NCI-H2227 (cell line): ENCODE results near the gene ADARB2.
"Not testable (repeated sequence)": the region's sequence is repeated elsewhere in the genome, so short reads cannot be mapped to it uniquely, and the experiment has no call there.

Experiments
- DNase-seq: peaks from one replicate; lab custom pipeline; 2025; ENCODE audit not compliant: unreplicated experiment; lab: John Stamatoyannopoulos, UW

ADARB2 gene

DNA sequence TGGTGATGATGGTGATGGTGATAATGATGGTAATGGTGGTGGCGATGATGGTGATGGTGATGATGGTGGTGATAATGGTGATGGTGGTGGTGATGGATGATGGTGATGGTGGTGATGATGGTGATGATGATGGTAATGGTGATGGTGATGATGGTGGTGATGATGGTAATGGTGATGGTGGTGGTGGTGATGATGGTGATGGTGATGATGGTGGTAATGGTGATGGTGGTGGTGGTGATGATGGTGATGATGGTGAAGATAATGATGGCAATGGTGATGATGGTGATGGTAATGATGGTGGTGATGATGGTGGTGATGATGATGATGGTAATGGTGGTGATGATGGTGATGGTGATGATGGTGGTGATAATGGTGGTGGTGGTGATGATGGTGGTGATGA, 517.5 kb downstream of the ADARB2 start:
- not testable (repeated sequence) for DNase-seq

DNA sequence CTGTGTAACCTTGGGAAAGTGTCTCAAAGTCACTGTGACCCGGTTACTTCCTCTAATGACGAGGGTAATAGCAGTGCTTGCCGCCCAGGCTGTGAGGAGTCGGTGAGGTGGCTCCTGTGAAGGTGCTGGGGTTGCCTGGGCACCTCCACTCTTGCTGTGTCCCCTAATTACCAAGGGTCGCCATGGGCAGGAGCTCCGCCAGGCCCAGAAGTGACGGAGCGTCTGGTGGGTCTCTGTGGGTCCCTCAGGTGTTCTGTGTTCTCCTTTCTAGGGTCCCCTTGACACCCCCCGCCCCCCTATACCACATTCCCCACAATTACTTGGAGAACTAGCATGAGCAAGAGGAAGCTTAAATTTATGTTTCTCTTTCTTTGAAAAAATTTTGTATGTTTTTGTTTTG, 519.7 kb downstream of the ADARB2 start:
- no peak for DNase-seq

DNA sequence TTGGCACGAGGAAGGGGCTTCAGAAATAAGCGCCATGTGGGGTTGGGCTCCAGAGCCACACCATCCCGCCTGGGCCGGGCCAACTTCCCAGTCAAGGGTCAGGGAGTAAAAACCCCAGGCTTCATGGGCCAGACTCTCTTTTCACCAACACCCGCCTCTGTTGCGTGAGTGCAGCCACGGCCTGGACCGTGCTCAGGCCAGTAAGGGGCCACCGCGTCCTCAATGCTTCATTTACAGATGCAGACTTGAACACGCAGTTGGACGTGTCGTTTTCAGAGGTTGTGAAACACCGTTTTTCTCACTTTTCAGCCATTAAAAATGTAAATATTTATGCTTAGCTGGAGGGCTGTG, 520.1 kb downstream of the ADARB2 start:
- DNase-seq: no peak

DNA sequence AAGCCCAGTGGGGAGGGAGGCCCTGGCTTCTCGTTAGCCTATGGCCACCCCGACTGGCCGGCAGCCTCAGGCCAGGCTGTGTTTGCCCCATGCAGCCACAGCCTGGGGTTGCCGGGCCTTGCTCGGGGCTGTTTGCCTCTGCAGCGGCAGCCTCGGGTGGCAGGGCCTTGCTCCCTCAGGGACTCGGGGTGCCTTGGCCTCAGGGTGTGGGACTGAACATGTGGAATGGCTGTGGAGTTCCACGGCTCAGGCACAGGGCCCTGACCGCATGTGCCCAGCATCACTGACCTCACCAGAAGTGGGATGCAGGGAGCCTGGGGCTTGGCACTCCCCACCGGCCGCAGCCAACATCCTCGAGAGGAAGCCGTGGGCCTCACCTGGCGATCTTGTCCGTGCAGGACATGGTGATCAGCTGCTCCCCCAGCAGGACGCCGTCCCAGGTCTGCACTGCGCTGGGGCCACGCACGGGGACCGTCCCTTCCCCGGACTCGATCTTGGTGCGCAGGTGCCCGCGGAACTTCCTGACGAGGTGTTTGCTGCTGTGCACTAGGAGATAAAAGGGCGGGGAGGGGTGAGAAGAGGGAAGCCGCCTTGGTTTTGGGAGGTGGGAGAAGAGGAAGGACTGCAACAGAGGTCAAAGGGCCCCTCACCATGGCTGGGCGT, 520.6 kb downstream of the ADARB2 start:
- DNase-seq: no peak

DNA sequence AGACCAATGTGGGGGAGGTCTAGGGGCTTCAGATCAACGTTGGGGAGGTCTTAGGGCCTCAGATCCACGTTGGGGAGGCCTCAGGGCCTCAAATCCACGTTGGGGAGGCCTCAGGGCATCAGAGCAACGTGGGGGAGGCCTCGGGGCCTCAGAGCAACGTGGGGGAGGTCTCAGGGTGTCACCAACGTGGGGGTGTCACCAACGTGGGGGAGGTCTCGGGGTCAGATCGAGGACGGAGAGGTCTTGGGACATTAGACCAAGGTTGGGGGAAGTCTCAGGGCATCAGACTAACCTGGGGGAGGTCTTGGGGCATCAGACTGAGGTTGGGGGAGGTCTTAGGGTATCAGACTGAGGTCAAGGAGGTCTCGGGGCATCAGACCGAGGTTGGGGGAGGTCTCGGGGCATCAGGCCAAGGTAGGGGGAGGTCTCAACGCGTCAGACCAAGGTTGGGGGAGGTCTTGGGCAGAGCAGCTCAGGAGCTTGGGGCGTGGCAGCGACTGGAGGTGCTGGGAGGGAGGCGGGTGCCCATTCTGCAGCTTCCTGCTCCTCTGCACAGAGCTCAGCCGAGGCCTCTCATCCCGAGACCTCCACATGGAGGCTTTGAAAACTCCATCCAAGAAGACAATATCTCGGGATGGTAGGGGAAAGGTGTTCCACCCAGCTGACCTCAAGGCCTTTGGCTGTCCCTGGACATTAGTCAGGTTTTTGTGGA, 521.3 kb downstream of the ADARB2 start:
- DNase-seq: no peak

DNA sequence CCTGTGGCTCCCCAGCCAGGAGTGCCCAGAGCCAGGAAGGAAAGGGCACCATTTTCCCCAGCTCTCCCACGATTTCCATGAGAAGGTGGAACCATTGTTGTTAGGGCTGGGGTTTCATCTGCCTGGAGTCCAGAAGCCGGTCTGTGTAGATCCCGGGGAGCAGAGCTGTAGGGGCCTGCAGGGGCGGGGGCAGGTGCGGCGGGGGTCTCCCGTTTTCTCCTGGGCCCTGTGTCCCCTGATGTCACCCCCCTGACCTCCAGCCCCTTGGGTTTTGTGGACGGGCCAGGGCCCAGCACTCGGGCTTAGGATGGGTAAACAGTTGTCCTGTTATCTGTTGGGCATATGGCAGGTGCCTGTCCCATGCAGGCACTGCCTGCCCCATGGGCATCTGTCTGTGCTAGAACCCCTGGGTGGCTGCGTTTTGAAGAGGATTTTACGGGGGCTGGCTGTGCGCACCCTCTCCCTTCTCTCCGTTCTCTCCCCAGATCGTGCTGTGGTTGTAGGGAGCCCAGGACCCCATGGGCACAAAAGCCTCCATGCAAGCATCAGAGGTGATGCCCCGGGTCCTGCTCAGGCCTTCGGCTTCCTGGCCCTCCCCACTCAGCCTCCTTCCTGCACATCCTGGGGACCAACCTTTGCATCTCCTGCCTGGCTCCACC, 522.3 kb downstream of the ADARB2 start:
- DNase-seq: no peak

DNA sequence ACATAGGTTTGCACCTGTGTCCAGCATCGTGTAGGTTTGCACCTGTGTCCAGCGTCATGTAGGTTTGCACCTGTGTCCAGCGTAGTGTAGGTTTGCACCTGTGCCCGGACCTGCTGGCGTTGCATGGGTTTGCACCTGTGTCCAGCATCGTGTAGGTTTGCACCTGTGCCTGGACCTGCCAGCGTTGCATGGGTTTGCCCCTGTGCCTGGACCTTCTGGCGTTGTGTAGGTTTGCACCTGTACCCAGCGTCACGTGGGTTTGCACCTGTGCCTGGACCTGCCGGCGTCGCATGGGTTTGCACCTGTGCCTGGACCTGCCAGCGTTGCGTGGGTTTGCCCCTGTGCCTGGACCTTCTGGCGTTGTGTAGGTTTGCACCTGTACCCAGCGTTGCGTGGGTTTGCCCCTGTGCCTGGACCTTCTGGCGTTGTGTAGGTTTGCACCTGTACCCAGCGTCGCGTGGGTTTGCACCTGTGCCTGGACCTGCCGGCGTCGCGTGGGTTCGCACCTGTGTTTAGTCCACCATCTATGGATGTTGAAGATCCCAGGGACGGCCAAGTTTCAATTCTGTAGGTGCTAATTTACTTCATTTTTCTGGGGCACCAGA, 523.2 kb downstream of the ADARB2 start:
- no peak for DNase-seq

DNA sequence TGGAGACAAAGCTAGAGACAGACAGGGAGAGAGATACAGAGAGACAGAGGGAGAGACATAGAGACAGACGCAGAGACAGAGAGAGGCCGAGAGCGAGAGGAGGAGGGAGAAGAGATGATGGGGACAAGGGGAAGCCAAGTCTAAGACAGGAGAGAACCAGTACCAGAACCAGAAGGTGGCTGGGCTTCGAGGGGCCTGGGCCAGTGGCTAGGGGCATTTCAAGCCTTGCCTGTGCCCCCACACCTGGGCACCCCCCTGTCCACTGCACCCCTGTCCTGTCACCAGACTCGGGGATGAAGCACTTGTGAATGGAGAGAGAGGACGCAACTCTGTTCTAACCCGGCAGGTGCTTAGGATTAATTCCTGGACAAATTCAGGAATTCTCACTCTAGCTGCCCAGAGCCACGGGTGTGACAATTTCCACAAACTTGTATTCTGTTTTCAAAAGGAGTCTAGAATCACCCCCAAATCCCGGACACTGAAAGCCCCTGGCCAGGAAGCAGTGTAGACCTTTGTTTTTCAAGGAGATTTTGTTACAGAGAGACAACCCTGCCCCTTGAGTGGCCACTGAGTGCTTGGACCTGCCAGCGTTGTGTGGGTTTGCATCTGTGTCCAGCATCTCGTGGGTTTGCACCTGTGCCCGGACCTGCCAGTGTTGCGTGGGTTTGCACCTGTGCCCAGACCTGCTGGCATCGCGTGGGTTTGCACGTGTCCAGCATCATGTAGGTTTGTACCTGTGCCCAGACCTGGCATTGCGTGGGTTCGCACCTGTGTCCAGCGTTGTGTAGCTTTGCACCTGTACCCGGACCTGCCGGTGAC, 523.9 kb downstream of the ADARB2 start:
- DNase-seq: no peak

DNA sequence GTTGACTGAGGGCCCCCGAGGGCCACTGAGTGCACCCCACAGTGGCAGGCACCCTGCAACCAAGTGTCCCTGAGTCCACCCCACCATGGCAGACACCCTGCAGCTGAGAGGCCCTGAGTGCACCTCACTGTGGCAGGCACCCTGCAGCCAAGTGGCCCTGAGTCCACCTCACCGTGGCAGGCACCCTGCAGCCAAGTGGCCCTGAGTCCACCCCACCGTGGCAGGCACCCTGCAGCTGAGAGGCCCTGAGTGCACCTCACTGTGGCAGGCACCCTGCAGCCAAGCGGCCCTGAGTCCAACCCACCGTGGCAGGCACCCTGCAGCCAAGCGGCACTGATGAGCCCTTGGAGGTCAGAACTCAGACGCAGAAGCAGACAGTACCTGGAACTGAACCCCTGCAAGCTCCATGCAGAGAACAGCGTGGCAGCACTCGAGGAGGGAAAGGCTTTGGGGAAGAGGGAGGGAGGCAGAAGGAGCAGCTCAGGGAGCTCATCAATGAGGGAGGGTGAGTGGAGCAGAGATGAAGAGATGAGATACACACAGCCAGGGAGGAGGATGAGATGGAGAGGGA, 524.7 kb downstream of the ADARB2 start:
- DNase-seq: no peak

DNA sequence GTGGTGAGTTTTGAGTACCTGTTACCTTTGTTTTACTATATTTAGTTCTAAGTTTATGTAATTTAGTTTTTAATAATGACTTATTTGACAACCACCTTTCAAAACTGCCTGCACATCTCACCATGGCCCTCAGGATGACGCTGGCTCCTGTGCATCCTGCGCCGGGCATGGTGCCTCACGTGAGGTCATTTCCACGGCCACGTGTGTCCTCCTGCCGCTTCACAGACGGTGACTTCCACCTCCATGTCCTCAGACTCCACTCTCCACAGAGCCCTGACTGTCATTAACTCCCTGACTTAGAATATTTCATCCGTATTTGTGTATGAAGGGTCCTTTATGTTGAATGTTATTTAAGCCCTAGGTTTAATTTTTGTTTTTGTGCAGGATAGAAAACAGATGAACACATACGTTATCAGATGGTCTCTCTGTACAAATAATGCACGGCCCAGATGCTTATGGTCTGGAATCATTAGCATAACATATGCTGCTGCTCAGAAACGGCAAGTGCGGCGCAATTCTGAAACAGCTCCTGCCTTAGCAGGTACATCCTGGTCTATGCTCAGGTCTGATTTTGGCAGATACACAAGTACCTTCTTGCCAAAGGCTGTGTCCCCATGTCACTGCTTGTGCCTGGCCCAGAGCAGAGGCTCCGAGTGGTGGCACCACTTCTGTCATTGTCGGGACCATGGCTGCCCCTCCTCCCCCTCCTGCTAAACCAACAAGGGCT, 525.3 kb downstream of the ADARB2 start:
- no peak for DNase-seq

DNA sequence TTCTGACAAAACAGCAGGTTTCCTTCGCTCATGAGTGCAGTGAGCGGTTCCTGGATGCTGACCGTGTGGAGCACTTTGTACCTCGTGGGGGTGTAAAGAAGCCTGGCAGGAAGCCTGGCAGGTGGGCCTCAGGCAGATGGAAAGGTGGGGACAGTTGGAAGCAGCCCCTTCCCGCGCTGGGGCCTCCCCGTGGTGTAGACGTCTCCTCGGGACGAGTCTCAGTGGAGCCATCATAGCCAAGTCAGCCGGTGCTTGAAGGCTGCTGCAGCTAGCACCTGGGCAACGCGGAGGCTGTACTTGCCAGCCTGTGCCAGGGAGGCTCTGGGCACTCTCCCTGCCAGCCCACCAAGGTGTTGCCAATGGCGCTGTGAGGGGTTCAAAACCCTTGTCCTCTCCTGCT, 526.7 kb downstream of the ADARB2 start:
- no peak for DNase-seq

DNA sequence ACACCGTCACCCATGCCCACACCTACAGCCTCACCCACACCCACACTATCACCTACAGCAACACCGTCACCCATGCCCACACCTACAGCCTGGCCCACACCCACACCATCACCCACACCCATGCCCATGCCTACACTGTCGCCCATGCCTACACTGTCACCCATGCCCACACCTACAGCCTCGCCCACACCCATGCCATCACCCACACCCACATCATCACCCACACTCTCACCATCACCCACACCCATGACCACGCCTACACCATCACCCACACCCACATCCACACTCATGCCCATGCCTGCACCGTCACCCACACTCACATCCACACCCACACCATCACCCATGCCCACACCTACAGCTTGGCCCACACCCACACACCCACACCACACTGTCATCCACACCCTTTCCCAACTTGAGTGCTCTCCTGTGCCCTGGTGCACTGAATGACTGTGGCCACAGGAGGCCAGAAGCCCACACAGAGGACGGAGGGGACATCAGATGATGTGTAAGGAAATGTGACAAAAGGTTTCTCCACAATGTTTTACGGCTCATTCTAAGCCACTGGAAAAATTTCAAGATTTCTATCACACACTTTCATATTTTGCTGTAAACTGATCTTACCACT, 527.9 kb downstream of the ADARB2 start:
- DNase-seq: no peak

DNA sequence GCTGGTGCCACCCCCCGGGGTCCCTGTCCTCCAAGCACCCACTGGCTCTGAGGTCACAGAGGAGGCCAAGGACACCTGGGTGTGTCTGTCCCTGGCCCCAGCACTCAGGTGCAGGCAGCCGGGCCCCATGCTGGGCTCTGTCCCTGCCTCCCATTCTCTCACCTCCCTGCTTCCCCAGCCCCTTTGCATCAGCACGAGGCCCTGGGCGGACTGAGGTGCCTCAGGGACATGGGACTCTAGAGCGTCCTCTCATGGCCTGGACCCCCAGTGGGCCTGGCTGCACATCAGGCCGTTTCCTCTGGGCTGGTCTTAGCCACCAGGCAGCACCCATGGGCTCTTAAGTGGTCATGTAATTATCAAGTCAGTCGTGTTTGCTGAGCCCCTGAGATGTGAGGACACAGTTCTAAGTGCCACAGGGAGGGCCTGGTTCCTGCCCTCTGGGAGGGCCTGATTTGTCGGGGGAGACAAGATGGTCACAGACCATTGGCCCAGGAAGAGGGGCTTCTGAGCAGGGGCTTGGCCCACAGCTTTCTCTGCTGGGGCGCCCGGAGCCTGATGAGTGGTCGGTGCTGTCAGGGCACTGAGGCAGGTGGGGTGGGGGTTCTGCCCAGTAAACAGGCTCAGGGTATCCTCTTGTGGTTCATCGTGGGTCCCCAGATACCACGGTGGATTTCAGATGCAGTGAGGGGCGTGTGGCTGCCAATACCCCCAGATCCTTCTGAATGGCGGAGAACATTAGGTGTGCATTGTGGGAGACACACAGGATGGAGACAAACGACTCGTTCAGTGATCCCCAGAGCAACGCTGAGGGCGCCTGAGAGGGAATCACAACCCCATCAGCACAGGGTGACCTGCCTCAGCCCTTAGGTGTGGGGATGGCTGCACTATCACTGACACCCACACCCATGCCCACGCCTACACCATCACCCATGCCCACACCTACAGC, 528.7 kb downstream of the ADARB2 start:
- DNase-seq: no peak

DNA sequence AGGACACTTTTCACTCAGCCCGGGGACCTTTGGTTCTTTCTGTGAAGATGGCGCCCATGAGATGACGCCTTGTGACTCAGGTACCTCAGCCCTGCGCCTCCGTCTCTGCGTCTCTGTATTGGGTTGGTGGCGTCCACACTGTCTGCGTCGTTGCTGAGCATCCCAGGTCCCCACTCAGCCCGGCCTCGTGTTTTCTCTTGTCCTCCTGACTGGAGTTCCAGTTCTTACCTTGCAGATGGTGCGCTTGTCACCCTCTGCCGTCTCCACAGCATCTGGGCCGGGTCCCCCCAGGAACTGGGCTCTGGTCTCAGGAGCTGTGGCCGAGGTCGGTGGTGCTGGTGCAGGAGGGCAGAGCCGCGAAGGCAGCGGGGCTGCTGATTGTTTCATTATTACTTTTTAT, 530.7 kb downstream of the ADARB2 start:
- DNase-seq: no peak

DNA sequence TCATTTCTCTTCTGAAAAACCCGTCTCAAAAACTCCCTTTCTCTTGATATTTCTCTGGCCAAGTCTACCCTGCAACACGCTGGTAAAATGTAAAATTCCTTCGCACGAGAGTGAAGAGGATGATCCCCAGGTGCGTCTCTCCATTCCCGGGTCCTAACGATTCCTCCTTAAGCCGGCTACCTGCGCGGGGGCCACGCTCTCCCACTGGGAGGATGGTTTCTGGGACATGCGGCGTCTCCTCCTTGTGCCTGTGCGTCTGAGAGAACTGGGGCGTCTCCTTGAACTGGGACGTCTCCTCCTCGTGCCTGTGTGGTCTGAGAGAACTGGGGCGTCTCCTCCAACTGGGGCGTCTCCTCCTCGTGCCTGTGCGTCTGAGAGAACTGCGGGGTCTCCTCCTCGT, 531.2 kb downstream of the ADARB2 start:
- no peak for DNase-seq

DNA sequence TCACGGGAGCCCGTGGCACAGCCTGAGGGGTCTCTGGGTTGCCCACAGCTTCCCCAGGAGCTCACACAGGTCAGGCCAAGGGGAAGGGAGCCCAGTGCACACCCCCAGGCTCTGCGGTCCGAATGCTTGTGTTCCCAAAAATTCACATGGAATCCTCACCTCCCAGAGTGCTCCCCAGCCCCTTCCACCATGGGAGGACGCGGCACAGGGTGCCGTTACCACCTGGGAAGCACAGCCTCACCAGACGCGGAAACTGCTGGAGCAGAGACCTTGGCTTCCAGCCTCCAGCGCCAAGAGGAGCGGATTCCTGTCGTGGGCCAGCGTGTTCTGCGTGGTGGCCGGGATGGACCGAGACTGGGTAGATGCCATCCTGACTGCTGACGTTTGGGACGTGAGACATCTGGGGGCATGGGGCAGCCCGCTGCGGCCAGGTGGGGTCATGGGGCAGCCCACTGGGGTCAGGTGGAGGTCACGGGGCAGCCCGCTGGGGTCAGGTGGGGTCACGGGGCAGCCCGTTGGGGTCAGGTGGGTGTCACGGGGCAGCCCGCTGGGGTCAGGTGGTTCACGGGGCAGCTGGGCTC, 531.8 kb downstream of the ADARB2 start:
- DNase-seq: no peak

DNA sequence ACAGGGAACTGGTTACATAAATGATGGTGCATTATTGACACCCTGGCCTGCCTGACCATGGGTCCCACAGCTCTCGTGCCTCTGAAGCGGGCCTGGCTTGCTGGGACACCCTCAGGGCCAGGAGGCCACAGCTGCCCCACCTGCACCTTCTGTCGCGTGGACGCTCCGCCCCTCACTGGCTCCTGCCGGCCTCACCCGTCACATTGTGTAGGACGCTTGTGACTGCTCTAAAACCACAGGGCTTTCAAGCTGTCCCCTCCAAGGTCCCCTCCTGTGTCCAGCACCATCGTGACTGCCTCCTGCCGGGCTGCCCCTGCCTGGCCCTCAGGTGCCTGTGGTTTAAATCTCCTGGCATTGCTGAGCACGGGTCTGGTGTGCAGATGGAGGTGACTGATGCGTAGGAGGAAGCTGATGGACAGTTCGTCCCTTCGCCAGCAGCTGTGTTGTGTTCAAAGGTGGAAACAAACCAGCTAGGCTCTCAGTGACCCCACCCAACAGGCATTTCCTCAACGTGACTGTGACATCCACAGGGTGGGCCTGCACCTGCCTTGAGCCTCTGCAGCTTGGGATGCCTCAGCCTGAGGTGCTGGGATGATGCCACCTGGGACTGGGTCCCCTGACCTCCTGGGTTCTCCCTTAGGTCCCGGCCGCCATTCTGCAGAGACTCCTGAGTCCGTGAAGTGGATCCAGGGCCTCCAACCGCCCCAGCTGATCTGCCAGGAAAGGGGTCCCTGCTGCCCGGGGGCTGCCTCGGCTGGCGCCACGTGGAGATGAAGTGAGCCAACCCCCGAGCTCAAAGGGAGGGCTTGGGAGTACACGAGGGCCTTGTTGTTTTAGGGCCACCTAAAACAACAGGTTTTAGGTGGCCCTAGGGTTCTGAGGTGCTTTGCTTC, 532.6 kb downstream of the ADARB2 start:
- DNase-seq: no peak
